Astrocyte of the spinal cord (primary cell): ENCODE results near the gene ACTN1.

Experiments used
- DNase-seq: peaks from one replicate; pipeline ENCODE4 v3.0.0; 2011; ENCODE audit warnings: low read depth, low spot score
- H3K4me3 ChIP-seq: 2 replicates; pipeline ENCODE4 v1.5.1; 2011; ENCODE audit warnings: low read depth, mild to moderate bottlenecking, low read length, moderate library complexity
- in situ Hi-C: cut with HindIII; loops from 2 replicates; pipeline ENCODE4 v1.10.0; 2017; ENCODE audit warnings: low sequenced_read_pairs
- TF ChIP-seq, protein P1 (sequence below): IDR thresholded peaks from 2 replicates; pipeline ENCODE4 v1.5.1; 2012; ENCODE audit warnings: low read depth, mild to moderate bottlenecking, low read length, inconsistent platforms

Gene ACTN1

DNA sequence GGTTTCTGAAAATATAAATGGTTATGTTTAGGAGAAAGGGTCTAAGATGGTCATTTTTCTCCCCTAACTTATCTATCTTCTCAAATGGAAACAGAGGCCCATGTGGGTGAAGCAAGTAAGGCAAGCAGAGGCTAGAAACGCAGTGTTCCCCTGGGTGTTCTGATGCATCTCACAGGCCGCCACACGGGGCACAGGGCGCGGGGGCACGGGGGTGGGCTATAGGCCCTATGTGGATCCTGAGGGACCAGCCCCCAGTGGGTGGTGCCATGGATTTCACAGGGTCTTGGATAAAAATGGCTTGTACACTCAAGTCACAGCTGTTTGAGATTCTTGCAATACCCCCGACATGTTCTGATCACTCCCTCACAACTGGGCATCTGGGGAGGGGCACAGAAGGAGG lies 17.7 kb downstream of the ACTN1 start:
- TF ChIP-seq, protein P1, sequence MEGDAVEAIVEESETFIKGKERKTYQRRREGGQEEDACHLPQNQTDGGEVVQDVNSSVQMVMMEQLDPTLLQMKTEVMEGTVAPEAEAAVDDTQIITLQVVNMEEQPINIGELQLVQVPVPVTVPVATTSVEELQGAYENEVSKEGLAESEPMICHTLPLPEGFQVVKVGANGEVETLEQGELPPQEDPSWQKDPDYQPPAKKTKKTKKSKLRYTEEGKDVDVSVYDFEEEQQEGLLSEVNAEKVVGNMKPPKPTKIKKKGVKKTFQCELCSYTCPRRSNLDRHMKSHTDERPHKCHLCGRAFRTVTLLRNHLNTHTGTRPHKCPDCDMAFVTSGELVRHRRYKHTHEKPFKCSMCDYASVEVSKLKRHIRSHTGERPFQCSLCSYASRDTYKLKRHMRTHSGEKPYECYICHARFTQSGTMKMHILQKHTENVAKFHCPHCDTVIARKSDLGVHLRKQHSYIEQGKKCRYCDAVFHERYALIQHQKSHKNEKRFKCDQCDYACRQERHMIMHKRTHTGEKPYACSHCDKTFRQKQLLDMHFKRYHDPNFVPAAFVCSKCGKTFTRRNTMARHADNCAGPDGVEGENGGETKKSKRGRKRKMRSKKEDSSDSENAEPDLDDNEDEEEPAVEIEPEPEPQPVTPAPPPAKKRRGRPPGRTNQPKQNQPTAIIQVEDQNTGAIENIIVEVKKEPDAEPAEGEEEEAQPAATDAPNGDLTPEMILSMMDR = no peak
- DNase-seq = no peak
- no peak overlapping the region for H3K4me3 ChIP-seq
- in situ Hi-C loops = no loop called here

DNA sequence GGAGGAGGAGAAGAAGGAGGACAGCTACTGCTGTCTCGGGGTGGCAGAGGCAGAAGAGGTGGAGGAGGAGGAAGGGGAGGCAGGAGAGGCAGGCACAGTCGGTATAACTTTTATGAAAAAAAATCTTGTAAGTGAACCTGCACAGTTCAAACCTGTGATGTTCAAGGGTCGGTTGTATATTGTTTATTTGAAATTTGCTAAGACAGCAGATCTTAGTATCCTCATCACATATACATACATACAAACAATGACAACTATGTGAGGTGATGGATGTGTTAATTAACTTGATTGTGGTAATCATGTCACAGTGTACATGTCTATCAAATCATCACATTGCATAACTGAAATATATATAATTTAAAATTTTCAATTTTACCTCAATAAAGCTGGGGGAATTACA lies 19.0 kb downstream of the ACTN1 start:
- in situ Hi-C loops = no loop called here
- DNase-seq = no peak
- TF ChIP-seq, protein P1 = no peak
- H3K4me3 ChIP-seq = no peak overlapping the region

DNA sequence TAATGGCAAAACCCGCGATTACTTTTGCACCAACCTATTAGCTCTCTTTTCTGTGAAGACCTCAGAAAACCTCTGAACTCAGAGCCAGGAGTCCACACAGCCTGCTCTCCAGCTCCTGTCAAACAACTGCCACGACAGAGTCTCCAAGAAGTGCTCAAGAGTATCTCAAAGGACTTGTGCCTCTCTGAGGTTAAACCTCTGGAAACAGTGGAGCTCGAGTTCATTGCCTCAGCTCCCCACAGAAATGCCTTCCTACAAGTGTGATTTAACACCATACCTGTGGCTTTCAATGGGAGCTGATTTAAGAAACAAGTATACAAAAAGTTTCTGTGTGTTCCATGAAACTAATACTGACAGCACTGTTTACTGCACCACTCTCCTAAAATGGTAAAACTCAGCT lies 20.1 kb downstream of the ACTN1 start:
- peak; percentile 46 for DNase-seq
- in situ Hi-C loops = no loop called here
- no peak overlapping the region for H3K4me3 ChIP-seq
- TF ChIP-seq, protein P1 = no peak

DNA sequence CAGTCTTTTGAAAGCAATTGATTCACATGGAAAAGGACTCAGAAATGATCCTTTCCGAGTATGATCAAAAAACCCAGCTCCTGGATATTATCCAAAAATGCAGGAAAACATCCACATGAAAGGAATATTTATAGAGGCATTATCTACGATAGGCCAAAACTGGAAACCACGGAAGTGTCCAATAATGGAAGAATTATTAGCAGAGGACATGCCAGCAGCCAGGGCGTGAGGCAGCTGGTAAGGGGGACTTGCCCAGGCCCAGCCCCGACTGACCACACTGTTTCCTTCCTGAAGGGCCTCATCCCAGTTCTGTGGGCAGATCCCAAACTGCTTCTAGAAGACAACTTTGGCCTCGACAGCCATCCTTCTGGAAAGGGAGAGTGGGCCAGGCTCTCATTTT lies 20.5 kb downstream of the ACTN1 start:
- TF ChIP-seq, protein P1 = no peak
- in situ Hi-C loops = no loop called here
- DNase-seq = no peak

DNA sequence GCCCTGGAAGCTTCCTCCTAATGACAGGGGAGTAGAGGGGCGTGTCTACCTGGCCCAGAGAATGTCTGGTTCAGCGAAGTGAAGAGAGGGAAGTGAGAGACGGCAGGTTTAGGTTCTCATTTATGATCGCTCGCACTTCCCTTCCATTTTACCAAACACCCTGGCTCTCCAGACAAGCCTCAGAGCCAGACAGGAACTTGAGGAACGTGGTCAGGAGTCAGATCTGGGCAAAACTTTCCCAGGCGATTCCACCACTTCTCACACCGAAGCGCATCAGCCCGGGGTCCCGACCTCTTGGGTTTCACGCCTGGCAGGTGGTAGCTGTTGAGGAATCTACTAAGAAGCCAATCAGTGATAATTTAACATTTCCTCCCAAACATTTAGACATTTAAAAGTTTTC lies 21.3 kb downstream of the ACTN1 start:
- H3K4me3 ChIP-seq = no peak overlapping the region
- in situ Hi-C loops = no loop called here
- TF ChIP-seq, protein P1 = no peak
- DNase-seq = no peak

More for the DNA sequence above, 20.5 kb downstream of the ACTN1 start:
- no peak overlapping the region for H3K4me3 ChIP-seq

DNA sequence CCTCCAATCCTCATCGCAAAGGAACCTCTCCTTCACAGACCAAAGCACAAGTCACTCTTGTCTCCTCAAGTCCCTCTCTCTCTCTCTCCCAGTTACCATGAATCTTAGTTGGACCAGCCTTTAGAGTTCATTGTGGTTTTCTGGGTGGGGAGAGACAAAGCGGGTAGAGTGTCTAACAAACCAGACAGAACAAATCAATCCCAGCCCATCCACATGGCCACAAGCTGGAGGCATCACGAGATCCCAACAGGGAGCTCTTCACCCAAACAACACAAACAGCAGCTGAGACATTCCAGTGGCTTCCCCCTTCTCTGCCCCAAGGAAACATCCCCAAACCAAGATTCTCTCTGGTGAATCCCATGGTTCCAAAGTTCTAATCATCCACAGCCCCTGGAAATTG lies 22.4 kb downstream of the ACTN1 start:
- in situ Hi-C loops = no loop called here
- no peak overlapping the region for H3K4me3 ChIP-seq
- DNase-seq = no peak
- TF ChIP-seq, protein P1 = no peak

DNA sequence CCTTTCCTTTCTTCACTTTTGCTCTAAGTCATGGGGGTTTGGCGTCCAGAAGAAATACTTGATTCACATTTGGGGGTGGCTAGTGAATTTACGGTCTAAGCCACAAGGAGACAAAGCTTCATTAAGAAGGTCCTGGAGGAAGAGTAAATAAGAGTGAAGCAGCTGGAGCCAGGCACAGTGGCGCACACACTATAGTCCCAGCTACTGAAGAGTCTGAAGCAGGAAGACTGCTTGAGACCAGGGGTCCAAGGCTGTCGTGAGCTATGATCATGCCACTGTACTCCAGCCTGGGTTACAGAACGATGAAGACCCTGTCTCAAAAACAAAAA lies 23.3 kb downstream of the ACTN1 start:
- TF ChIP-seq, protein P1 = no peak
- no peak for DNase-seq
- no peak overlapping the region for H3K4me3 ChIP-seq
- in situ Hi-C loops = no loop called here
